ENCODE data around the gene CERKL.

CERKL gene

DNA sequence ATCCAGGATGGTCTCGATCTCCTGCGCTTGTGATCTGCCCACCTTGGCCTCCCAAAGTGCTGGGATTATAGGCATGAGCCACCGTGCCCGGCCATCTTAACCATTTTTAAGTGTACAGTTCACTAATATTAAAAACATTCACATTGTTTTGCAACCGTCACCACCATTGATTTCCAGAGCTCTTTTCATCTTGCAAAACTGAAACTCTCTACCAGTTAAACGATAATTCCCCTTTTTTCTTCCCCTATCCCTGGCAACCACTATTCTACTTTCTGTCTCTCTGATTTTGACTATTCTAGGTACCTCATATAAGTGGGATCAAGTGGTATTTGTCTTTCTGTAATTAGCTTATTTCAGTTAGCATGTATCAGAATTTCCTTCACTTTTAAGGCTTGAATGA is 40.2 kb upstream of the CERKL start:
- H3K9ac ChIP-seq (ENCODE audit: low read length): no peak overlapping the region
- no peaks in the 10 kb centered on the region for H3F3A ChIP-seq (ENCODE audit: insufficient read depth, low read length)
- H3K9me2 ChIP-seq (ENCODE audit: low read depth, low read length): no peaks in the 10 kb centered on the region
- H4K20me1 ChIP-seq (ENCODE audit: insufficient read depth, low read length): no peaks in the 10 kb centered on the region
- no peaks in the 10 kb centered on the region for H3K9me3 ChIP-seq (ENCODE audit: low read length)
- no peaks in the 10 kb centered on the region for H3K79me2 ChIP-seq (ENCODE audit: insufficient read depth, low read length)
- TF ChIP-seq, protein P1, sequence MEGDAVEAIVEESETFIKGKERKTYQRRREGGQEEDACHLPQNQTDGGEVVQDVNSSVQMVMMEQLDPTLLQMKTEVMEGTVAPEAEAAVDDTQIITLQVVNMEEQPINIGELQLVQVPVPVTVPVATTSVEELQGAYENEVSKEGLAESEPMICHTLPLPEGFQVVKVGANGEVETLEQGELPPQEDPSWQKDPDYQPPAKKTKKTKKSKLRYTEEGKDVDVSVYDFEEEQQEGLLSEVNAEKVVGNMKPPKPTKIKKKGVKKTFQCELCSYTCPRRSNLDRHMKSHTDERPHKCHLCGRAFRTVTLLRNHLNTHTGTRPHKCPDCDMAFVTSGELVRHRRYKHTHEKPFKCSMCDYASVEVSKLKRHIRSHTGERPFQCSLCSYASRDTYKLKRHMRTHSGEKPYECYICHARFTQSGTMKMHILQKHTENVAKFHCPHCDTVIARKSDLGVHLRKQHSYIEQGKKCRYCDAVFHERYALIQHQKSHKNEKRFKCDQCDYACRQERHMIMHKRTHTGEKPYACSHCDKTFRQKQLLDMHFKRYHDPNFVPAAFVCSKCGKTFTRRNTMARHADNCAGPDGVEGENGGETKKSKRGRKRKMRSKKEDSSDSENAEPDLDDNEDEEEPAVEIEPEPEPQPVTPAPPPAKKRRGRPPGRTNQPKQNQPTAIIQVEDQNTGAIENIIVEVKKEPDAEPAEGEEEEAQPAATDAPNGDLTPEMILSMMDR (IDR thresholded peaks at IDR 0.05; ENCODE audit: low read length): no peak
- TF ChIP-seq EZH2 (IDR thresholded peaks at IDR 0.05; ENCODE audit: borderline replicate concordance, low read length): no peak
- no peak overlapping the region for H2AFZ ChIP-seq (ENCODE audit: low read length)
- H3K4me3 ChIP-seq (ENCODE audit: low read depth, low read length, poor library complexity, severe bottlenecking): no peak overlapping the region
- no peaks in the 10 kb centered on the region for H3K4me1 ChIP-seq (ENCODE audit: insufficient read depth, low read length, severe bottlenecking)
- no peaks in the 10 kb centered on the region for H3K27me3 ChIP-seq (ENCODE audit: insufficient read depth, low read length)
- H3K27ac ChIP-seq (ENCODE audit: low read depth, low read length, poor library complexity, severe bottlenecking): no peak overlapping the region
- H3K4me2 ChIP-seq (ENCODE audit: low read length): no peak overlapping the region
- no peaks in the 10 kb centered on the region for H3K36me3 ChIP-seq (ENCODE audit: insufficient read depth, low read length)

DNA sequence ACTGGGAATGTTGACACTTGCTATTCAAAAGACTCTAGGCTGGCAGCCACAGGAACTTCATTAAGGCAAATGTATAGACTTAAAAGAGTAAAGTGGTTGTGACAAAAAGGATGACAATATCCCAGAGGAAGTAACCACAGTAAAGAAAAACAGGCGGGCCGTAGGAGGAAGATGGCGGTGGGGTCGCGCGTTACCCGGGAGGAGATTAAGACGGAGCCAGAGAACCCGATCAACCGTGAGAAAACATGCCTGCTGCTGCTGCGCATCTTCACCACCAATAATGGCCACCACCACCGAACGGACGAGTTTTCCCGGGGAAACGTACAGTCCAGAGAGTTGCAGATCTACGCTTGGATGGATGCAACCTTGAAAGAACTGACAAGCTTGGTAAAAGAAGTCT is 37.4 kb upstream of the CERKL start:
- no peaks in the 10 kb centered on the region for H3K27me3 ChIP-seq (ENCODE audit: insufficient read depth, low read length)
- no peaks in the 10 kb centered on the region for H3K9me3 ChIP-seq (ENCODE audit: low read length)
- no peaks in the 10 kb centered on the region for H3F3A ChIP-seq (ENCODE audit: insufficient read depth, low read length)
- no peak overlapping the region for H3K4me2 ChIP-seq (ENCODE audit: low read length)
- H3K9me2 ChIP-seq (ENCODE audit: low read depth, low read length): no peaks in the 10 kb centered on the region
- no peak overlapping the region for H3K9ac ChIP-seq (ENCODE audit: low read length)
- H3K79me2 ChIP-seq (ENCODE audit: insufficient read depth, low read length): no peaks in the 10 kb centered on the region
- H3K4me1 ChIP-seq (ENCODE audit: insufficient read depth, low read length, severe bottlenecking): no peaks in the 10 kb centered on the region
- no peaks in the 10 kb centered on the region for H3K36me3 ChIP-seq (ENCODE audit: insufficient read depth, low read length)
- H2AFZ ChIP-seq (ENCODE audit: low read length): no peak overlapping the region
- no peak overlapping the region for H3K4me3 ChIP-seq (ENCODE audit: low read depth, low read length, poor library complexity, severe bottlenecking)
- TF ChIP-seq, protein P1 (IDR thresholded peaks at IDR 0.05; ENCODE audit: low read length): no peak
- no peak for TF ChIP-seq EZH2 (IDR thresholded peaks at IDR 0.05; ENCODE audit: borderline replicate concordance, low read length)
- H3K27ac ChIP-seq (ENCODE audit: low read depth, low read length, poor library complexity, severe bottlenecking): no peak overlapping the region
- H4K20me1 ChIP-seq (ENCODE audit: insufficient read depth, low read length): no peaks in the 10 kb centered on the region

DNA sequence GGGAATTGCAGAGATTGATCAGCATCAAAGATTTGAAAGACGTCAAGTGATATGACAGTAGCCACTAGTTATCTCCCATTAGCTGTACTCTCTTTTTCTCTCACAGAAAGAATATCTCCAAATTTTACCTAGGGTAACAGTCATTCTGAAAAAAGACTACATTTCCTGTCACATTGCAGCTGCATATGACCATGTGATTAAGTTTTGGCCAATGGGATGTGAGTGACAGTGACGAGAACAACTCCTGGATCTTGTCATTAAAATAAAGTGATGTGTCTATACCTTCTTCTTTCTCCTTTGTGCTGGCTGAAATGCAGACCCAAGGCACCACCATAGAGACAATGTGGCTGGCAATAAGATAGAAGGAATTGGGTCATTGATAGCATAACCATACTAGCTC is 34.0 kb upstream of the CERKL start:
- no peaks in the 10 kb centered on the region for H3K36me3 ChIP-seq (ENCODE audit: insufficient read depth, low read length)
- no peak overlapping the region for H3K4me3 ChIP-seq (ENCODE audit: low read depth, low read length, poor library complexity, severe bottlenecking)
- H3K27me3 ChIP-seq (ENCODE audit: insufficient read depth, low read length): no peaks in the 10 kb centered on the region
- no peak overlapping the region for H2AFZ ChIP-seq (ENCODE audit: low read length)
- no peak overlapping the region for H3K27ac ChIP-seq (ENCODE audit: low read depth, low read length, poor library complexity, severe bottlenecking)
- no peaks in the 10 kb centered on the region for H3K9me3 ChIP-seq (ENCODE audit: low read length)
- H3K79me2 ChIP-seq (ENCODE audit: insufficient read depth, low read length): no peaks in the 10 kb centered on the region
- H3K4me2 ChIP-seq (ENCODE audit: low read length): no peak overlapping the region
- H3F3A ChIP-seq (ENCODE audit: insufficient read depth, low read length): no peaks in the 10 kb centered on the region
- H4K20me1 ChIP-seq (ENCODE audit: insufficient read depth, low read length): no peaks in the 10 kb centered on the region
- no peaks in the 10 kb centered on the region for H3K9me2 ChIP-seq (ENCODE audit: low read depth, low read length)
- peaks cover 9% of the 10 kb centered on the region for H3K4me1 ChIP-seq (ENCODE audit: insufficient read depth, low read length, severe bottlenecking)
- no peak overlapping the region for H3K9ac ChIP-seq (ENCODE audit: low read length)
- no peak for TF ChIP-seq EZH2 (IDR thresholded peaks at IDR 0.05; ENCODE audit: borderline replicate concordance, low read length)
- TF ChIP-seq, protein P1 (IDR thresholded peaks at IDR 0.05; ENCODE audit: low read length): no peak

All from OCI-LY1 (cell line).